Measurements from ENCODE around the gene SYNE3. TPM values are rescaled to one million over a fixed set of nuclear protein-coding genes. Genes with fewer than 3 reads are reported as not detected.

The SYNE3 gene
- total and polyA plus RNA-seq, 10 of the 15 experiments (the other 5 are each of a cell fraction or from before 2014, with no cell fraction given), result 1.4 to 44.1 (median 13.4) TPM

GRCh38 chr14:95551435-95551834 lies 35.0 kb upstream of the SYNE3 start:
- Histone ChIP-seq H2AFZ (ENCODE audit: control insufficient read depth, low read depth, low read length) (no peak overlapping the region), H3K79me2 (ENCODE audit: control insufficient read depth, insufficient read depth, low read length) (no peaks in the 10 kb centered on the region), H3K4me2 (ENCODE audit: control insufficient read depth, insufficient read depth) (no peak overlapping the region), H3K9me3 (replicated peaks; ENCODE audit: control insufficient read depth, insufficient read depth, low read length) (no peaks in the 10 kb centered on the region), H4K20me1 (ENCODE audit: control insufficient read depth, insufficient read depth) (no peaks in the 10 kb centered on the region), H3K27ac (ENCODE audit: control insufficient read depth, insufficient read depth) (no peak overlapping the region), H3K9ac (ENCODE audit: control insufficient read depth, insufficient read depth, low read length) (no peak overlapping the region), H3K4me1 (ENCODE audit: control insufficient read depth, insufficient read depth, low read length) (no peaks in the 10 kb centered on the region), H3K4me3 (no peak overlapping the region), H3K27me3 (replicated peaks in 1 of 2; ENCODE audit: control insufficient read depth in 2 of 2, insufficient read depth in 2 of 2, low read length in 1 of 2) (no peaks in the 10 kb centered on the region), H3K36me3 (ENCODE audit: control insufficient read depth in 2 of 2, insufficient read depth in 2 of 2, low read length in 1 of 2) (no peaks in the 10 kb centered on the region; a peak in 1 of 4 replicates)
- DNase-seq (ENCODE audit: low read depth, low spot score) (no peak), FAIRE-seq (no peak), ATAC-seq (no peak)
- in situ Hi-C loops (cut with MboI), result no loop called here
- CTCF ChIA-PET, result interaction anchor here (1.6 kb wide), 1 partner anchor 11 kb away, joined by 3 read pairs; no protein-coding TSS in a partner anchor
- 94% methylated on average over 1 of the region's 1 CpG for WGBS (ENCODE audit: insufficient coverage, insufficient replicate concordance, low lambda C conversion rate, missing lambda C conversion rate)
- SMC1A ChIA-PET (ENCODE audit: uncharacterized antibody, unreplicated experiment), result interaction anchor here (0.7 to 1.8 kb wide), 2 partner anchors 10 to 41 kb away, joined by 3 to 7 read pairs; no protein-coding TSS in a partner anchor
- RAD21 ChIA-PET (ENCODE audit: unreplicated experiment), result no interaction called here
- BruUV-seq (replicated peaks), result no TSS peak
- TF ChIP-seq HDAC2 (IDR thresholded peaks at IDR 0.05), result no peak
- TF ChIP-seq SUZ12 (IDR thresholded peaks at IDR 0.05; ENCODE audit: unreplicated experiment), result no peak
- no peak for TF ChIP-seq NFXL1 (IDR thresholded peaks at IDR 0.05; ENCODE audit: borderline replicate concordance)
- TF ChIP-seq ASH2L (IDR thresholded peaks at IDR 0.05; ENCODE audit: borderline replicate concordance, low read depth), result no peak
- no peak for TF ChIP-seq NFYA (IDR thresholded peaks at IDR 0.05; ENCODE audit: borderline replicate concordance, low read depth, low read length)
- TF ChIP-seq ZNF592 (IDR thresholded peaks at IDR 0.05), result no peak
- no peak for TF ChIP-seq ZBTB33 (IDR thresholded peaks at IDR 0.05)
- no peak for TF ChIP-seq ZSCAN29 (IDR thresholded peaks at IDR 0.05)
- intact Hi-C loops (cut with micrococcal nuclease; ENCODE audit: unreplicated experiment), result no loop called here
- POLR2A ChIA-PET, result no interaction called here

Measured in GM12878 (cell line).